ENCODE measurements around the gene TMEM151B. TPM values are rescaled to one million over a fixed set of nuclear protein-coding genes. Genes with fewer than 3 reads are reported as not detected.
A peak's percentile ranks its signal among the peaks of the same experiment; 100 is the strongest.

Gene TMEM151B
- total and polyA plus RNA-seq, 2 of the 13 experiments (the other 11 are each of a cell fraction or from before 2014, with no cell fraction given) = not detected

- no peak for TF ChIP-seq HMGXB3 (CRISPR knock-in tag; IDR thresholded peaks at IDR 0.05; ENCODE audit: borderline replicate concordance)
- TF ChIP-seq ZNF296 (CRISPR knock-in tag; conservative IDR thresholded peaks at IDR 0.05) = no peak; the same call in 1 of the 2 replicates
- TF ChIP-seq PRDM15 (CRISPR knock-in tag; IDR thresholded peaks at IDR 0.05) = no peak
- no peak for TF ChIP-seq CBX2 (IDR thresholded peaks at IDR 0.05; ENCODE audit: low read depth, low read length)
- no peak for TF ChIP-seq CBX2 (CRISPR knock-in tag; IDR thresholded peaks at IDR 0.05; ENCODE audit: low read depth)
- TF ChIP-seq ZSCAN25 (CRISPR knock-in tag; IDR thresholded peaks at IDR 0.05) = no peak
- TF ChIP-seq FOSL1 (CRISPR knock-in tag; IDR thresholded peaks at IDR 0.05; ENCODE audit: borderline replicate concordance) = no peak
- TF ChIP-seq HNF1B (CRISPR knock-in tag; IDR thresholded peaks at IDR 0.05) = no peak
- peak; percentile 34; the same call in 1 of the 2 replicates for TF ChIP-seq THAP9 (CRISPR knock-in tag; IDR thresholded peaks at IDR 0.05; ENCODE audit: borderline replicate concordance)
- peak; percentile 33; the same call in 1 of the 2 replicates for TF ChIP-seq BHLHE40 (IDR thresholded peaks at IDR 0.05; ENCODE audit: low read length)
- peak; percentile 35; the same call in 1 of the 2 replicates for TF ChIP-seq ZNF563 (CRISPR knock-in tag; IDR thresholded peaks at IDR 0.05)
- no peak for TF ChIP-seq ZSCAN20 (CRISPR knock-in tag; IDR thresholded peaks at IDR 0.05; ENCODE audit: borderline replicate concordance)
- no peak; the same call in 1 of the 2 replicates for TF ChIP-seq MEIS1 (CRISPR knock-in tag; IDR thresholded peaks at IDR 0.05; ENCODE audit: borderline replicate concordance)
- no peak; the same call in 1 of the 2 replicates for TF ChIP-seq ZNF556 (CRISPR knock-in tag; IDR thresholded peaks at IDR 0.05; ENCODE audit: borderline replicate concordance)
- no peak; the same call in 1 of the 2 replicates for TF ChIP-seq ZFP36L2 (CRISPR knock-in tag; IDR thresholded peaks at IDR 0.05)
Observed at GRCh38 chr6:44247338-44248302, 22.6 kb upstream of the TMEM151B start (continued).

Data from HepG2 (cell line).